ENCODE data around the gene PCSK6. TPM values are rescaled to one million over a fixed set of nuclear protein-coding genes. Genes with fewer than 3 reads are reported as not detected.
A peak's percentile ranks its signal among the peaks of the same experiment; 100 is the strongest.

Gene PCSK6
- total RNA-seq, 4 donors from 2014 or later, result 12.9 to 31.5 (median 23.7) TPM

DNA sequence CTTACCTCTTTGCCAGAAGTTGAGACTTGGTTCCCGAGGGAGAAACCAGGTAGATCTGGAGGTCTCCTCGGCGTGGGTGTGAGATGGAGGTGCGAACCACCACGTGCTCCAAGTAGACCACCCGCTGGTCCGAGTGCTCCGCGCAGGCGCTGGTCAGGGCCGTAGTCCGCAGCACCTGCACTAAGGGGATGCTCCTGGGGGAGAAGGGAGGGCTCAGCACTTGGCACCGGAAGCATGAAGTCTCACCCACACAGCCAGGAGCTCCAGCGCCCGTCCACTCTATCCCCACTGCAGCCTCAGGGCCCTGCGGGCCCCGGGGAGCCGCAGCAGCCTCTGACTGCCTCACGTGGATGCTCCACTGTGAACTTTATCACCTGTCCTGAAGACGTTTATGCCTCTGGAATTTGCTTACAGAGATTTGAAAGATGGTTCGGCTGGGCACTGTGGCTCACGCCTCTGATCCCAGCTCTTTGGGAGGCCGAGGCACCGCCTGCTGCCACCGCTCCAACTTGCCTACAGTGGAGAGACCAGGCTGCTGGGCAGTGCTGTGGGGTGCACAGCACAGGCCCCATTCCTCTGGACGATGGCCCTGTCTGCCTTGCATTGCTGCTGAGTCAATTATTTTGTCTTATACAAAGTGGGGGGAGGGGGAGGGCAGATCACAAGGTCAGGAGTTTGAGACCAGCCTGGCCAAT is 119.0 kb downstream of the PCSK6 start:
- peak in 1 of 2 donors; percentile 32 for DNase-seq (ENCODE audit: low spot score in 2 of 2)

DNA sequence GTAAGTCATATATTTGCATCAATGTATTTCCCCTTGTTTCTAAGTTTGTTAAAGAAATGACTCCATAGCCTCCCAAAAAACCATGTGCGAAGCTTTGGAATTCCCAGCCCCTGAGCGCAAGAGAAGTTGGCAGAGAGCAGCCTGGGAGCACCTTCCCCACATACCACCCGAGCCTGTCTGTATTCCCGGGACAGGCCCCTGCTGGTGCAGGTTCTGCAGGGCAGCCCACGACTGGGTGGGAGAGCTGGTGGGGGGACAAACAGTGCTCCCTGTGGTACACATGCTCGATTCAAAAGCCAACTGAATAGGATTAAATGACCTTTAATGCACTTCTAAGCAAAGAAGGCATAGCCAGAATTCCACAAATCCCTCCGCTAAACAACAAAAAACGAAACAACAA is 119.8 kb downstream of the PCSK6 start:
- Histone ChIP-seq H3K36me3 (no peaks in the 10 kb centered on the region), H3K4me1 (peaks cover 11% of the 10 kb centered on the region), H3K9me3 (no peaks in the 10 kb centered on the region), H3K27ac (no peak overlapping the region), H3K27me3 (no peaks in the 10 kb centered on the region), H3K4me3 (no peak overlapping the region)
- peak in 1 of 2 donors; percentile 16 for DNase-seq (ENCODE audit: low spot score in 2 of 2)
- 90% methylated on average over 8 of the region's 8 CpGs for WGBS
- TF ChIP-seq EP300 (IDR thresholded peaks at IDR 0.05) (no peak), POLR2AphosphoS5 (IDR thresholded peaks at IDR 0.05) (no peak), POLR2A (IDR thresholded peaks at IDR 0.05) (no peak)
- TF ChIP-seq, protein P1, sequence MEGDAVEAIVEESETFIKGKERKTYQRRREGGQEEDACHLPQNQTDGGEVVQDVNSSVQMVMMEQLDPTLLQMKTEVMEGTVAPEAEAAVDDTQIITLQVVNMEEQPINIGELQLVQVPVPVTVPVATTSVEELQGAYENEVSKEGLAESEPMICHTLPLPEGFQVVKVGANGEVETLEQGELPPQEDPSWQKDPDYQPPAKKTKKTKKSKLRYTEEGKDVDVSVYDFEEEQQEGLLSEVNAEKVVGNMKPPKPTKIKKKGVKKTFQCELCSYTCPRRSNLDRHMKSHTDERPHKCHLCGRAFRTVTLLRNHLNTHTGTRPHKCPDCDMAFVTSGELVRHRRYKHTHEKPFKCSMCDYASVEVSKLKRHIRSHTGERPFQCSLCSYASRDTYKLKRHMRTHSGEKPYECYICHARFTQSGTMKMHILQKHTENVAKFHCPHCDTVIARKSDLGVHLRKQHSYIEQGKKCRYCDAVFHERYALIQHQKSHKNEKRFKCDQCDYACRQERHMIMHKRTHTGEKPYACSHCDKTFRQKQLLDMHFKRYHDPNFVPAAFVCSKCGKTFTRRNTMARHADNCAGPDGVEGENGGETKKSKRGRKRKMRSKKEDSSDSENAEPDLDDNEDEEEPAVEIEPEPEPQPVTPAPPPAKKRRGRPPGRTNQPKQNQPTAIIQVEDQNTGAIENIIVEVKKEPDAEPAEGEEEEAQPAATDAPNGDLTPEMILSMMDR (IDR thresholded peaks at IDR 0.05), result no peak

More for the DNA sequence above, 119.0 kb downstream of the PCSK6 start:
- Histone ChIP-seq H3K4me3 (no peak overlapping the region), H3K4me1 (peaks cover 11% of the 10 kb centered on the region), H3K27me3 (no peaks in the 10 kb centered on the region), H3K27ac (no peak overlapping the region), H3K36me3 (no peaks in the 10 kb centered on the region), H3K9me3 (no peaks in the 10 kb centered on the region)
- TF ChIP-seq EP300 (IDR thresholded peaks at IDR 0.05) (no peak), POLR2A (IDR thresholded peaks at IDR 0.05) (no peak), POLR2AphosphoS5 (IDR thresholded peaks at IDR 0.05) (no peak)
- TF ChIP-seq, protein P1 (IDR thresholded peaks at IDR 0.05), result no peak
- 92% methylated on average over 5 of the region's 26 CpGs for WGBS

DNA sequence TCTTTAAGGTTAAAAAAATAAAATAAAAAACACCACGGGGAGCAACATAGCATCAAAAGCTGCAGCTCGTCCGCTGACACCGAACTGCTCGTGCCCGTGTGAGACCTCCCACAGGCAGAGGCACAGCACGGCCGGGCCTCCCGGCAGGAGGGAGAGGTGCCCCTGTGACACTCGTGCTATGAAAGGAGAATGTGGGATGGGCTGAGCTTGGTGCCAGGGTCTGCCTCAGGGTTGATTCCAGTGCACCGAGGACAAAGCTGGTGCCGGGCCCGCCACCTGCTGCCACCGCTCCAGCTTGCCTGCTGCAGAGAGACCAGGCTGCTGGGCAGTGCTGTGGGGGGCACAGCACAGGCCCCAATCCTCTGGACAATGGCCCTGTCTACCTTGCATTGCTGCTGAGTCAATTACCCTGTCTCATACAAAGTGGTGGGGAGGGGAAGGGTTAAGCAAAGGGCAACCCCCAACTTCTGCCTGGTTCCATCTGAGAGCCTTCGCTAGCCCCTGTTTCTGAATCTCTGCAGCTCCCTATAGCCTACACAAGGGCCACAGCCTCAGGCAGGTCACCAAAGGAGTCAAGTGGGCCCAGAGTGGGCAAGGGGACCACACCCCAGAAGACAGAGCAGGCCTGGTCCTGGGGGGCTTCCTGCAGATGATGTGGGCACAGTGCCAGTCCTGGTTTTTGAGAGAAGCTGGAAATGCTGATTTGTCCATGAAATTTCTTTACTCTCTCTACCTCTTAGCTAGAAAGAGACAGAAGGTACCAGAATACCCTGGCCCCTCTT is 120.5 kb downstream of the PCSK6 start:
- Histone ChIP-seq H3K27me3 (no peaks in the 10 kb centered on the region), H3K4me3 (no peak overlapping the region), H3K9me3 (no peaks in the 10 kb centered on the region), H3K36me3 (no peaks in the 10 kb centered on the region), H3K4me1 (peaks cover 11% of the 10 kb centered on the region), H3K27ac (no peak overlapping the region)
- WGBS, result 79% methylated on average over 11 of the region's 15 CpGs
- TF ChIP-seq EP300 (IDR thresholded peaks at IDR 0.05), result no peak
- peak in 1 of 2 donors; percentile 33 for DNase-seq (ENCODE audit: low spot score in 2 of 2)

DNA sequence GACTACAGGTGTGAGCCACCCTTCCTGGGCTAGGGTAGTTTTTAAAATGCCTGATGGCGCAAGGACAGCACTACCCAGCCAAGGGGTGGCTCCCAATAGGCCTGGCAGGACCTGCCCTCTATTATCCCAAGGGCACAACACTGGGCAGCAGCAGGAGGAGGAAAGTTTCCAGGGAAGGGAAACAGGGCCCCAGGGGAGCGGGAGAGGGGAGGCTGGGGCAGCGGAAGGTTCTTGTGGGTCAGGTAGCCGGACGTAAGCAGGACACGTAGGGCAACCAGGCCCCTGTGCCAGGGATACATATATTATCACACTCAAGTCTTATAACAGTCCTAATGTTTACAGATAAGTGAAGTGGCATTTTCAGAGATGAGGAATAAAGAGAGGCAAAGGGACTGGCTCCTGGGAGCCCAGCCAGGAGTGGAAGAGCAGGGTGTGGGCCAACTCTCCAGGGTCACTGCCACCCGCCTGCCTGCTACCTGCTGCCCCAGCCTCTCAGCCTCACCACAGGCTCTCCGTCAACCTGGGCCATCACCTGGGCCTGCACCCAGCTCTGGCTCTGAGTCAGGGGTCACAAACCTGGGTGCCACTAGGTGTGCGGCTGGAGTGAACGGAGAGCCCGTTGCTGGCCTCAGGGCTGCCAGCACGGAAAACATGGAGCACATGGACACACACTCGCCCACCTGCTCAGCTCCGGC is 121.3 kb downstream of the PCSK6 start:
- 89% methylated on average over 11 of the region's 14 CpGs for WGBS
- Histone ChIP-seq H3K4me1 (peaks cover 9% of the 10 kb centered on the region), H3K36me3 (no peaks in the 10 kb centered on the region), H3K4me3 (no peak overlapping the region), H3K27me3 (no peaks in the 10 kb centered on the region), H3K9me3 (no peaks in the 10 kb centered on the region), H3K27ac (no peak overlapping the region)
- TF ChIP-seq, protein P1 (IDR thresholded peaks at IDR 0.05), result no peak
- no peak for TF ChIP-seq POLR2AphosphoS5 (IDR thresholded peaks at IDR 0.05)
- DNase-seq (ENCODE audit: low spot score in 2 of 2), result peak in 1 of 2 donors; percentile 16

DNA sequence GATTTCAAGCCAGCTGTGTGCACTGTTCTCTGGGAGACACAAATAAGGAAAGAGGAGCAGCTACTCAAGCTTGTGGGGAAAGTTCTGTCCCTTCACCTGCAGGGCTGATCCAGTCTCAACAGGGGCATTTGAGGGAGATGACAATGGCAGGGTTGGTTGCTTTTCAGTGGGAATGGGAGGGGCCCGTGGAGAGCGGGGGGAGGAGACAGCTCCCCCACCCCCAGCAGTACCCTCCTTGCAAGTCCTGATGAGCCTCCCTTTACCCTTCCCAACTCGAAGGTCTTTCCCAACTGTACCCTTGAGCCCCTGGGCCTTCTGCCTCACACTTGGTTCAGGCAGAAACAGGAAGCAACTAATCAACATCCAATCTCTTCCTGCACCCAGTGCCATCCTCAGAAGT is 122.7 kb downstream of the PCSK6 start:
- TF ChIP-seq POLR2AphosphoS5 (IDR thresholded peaks at IDR 0.05), result no peak
- TF ChIP-seq EP300 (IDR thresholded peaks at IDR 0.05), result no peak
- TF ChIP-seq, protein P1 (IDR thresholded peaks at IDR 0.05), result no peak
- TF ChIP-seq POLR2A (IDR thresholded peaks at IDR 0.05), result no peak
- Histone ChIP-seq H3K27ac (no peak overlapping the region), H3K4me3 (no peak overlapping the region), H3K4me1 (no peaks in the 10 kb centered on the region), H3K36me3 (no peaks in the 10 kb centered on the region), H3K9me3 (no peaks in the 10 kb centered on the region), H3K27me3 (no peaks in the 10 kb centered on the region)
- no peak for DNase-seq (ENCODE audit: low spot score in 2 of 2)
- WGBS, result 49% methylated on average over 3 of the region's 3 CpGs
